ENCODE data around the gene GAB1.
A peak's percentile ranks its signal among the peaks of the same experiment; 100 is the strongest.

Gene GAB1

GRCh38 chr4:143374255-143374654 lies 37.6 kb downstream of the GAB1 start:
- CTCF ChIA-PET, result no interaction called here

DNA sequence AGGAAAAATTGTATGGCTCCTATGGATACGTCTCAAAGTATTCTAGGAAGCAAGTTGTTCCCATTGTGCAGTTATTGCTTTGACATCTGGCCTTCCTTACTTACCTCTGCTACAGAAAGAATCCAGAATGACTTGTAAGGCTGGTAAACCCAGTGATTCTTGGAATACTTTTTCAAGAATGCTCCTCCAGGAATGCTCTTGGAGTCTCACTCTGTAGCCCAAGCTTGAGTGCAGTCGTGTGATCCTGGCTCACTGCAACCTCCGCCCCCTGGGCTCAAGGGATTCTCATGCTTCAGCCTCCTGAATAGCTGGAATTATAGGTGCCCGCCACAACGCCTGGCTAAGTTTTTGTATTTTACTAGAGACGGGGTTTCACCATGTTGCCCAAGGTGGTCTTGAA lies 38.1 kb downstream of the GAB1 start:
- TF ChIP-seq ZNF223 (tag by site-specific recombination; IDR thresholded peaks at IDR 0.05), result no peak
- no peak for TF ChIP-seq ZNF521 (tag by site-specific recombination; IDR thresholded peaks at IDR 0.05)
- no peak for TF ChIP-seq ZNF341 (tag by site-specific recombination; IDR thresholded peaks at IDR 0.05; ENCODE audit: low read depth)
- no peak for TF ChIP-seq ZFP41 (tag by site-specific recombination; IDR thresholded peaks at IDR 0.05; ENCODE audit: borderline replicate concordance)
- Histone ChIP-seq H3K27ac (ENCODE audit: extremely low read depth, low read depth, low read length) (no peak overlapping the region), H3K9me3 (ENCODE audit: control insufficient read depth, insufficient read depth, low read depth, low read length) (no peaks in the 10 kb centered on the region), H3K4me1 (ENCODE audit: control insufficient read depth, insufficient read depth, low read length) (peaks cover 3% of the 10 kb centered on the region; the same call in 1 of the 2 replicates), H3K36me3 (ENCODE audit: control insufficient read depth in 2 of 2, insufficient read depth in 1 of 2, low read length in 2 of 2) (no peaks in the 10 kb centered on the region), H3K4me3 (ENCODE audit: low read depth, low read length) (no peak overlapping the region)
- CTCF ChIA-PET, result interaction anchor here (1.0 kb wide), 1 partner anchor 19 kb away, joined by 4 read pairs; no protein-coding TSS in a partner anchor
- POLR2A ChIA-PET, result no interaction called here

More at GRCh38 chr4:143374255-143374654, 37.6 kb downstream of the GAB1 start:
- Histone ChIP-seq H3K4me1 (ENCODE audit: control insufficient read depth, insufficient read depth, low read length) (peaks cover 3% of the 10 kb centered on the region; the same call in 1 of the 2 replicates), H3K9me3 (ENCODE audit: control insufficient read depth, insufficient read depth, low read depth, low read length) (no peaks in the 10 kb centered on the region), H3K36me3 (ENCODE audit: control insufficient read depth in 2 of 2, insufficient read depth in 1 of 2, low read length in 2 of 2) (no peaks in the 10 kb centered on the region), H3K27ac (ENCODE audit: extremely low read depth, low read depth, low read length) (no peak overlapping the region), H3K4me3 (ENCODE audit: low read depth, low read length) (no peak overlapping the region)
- TF ChIP-seq ZNF521 (tag by site-specific recombination; IDR thresholded peaks at IDR 0.05) (no peak), ZNF112 (tag by site-specific recombination; IDR thresholded peaks at IDR 0.05) (no peak), ZNF223 (tag by site-specific recombination; IDR thresholded peaks at IDR 0.05) (no peak), ZXDB (tag by site-specific recombination; IDR thresholded peaks at IDR 0.05) (no peak), ZFP3 (tag by site-specific recombination; IDR thresholded peaks at IDR 0.05; ENCODE audit: low read depth) (no peak), SCRT1 (tag by site-specific recombination; IDR thresholded peaks at IDR 0.05; ENCODE audit: borderline replicate concordance) (no peak)
- TF ChIP-seq, protein P1, sequence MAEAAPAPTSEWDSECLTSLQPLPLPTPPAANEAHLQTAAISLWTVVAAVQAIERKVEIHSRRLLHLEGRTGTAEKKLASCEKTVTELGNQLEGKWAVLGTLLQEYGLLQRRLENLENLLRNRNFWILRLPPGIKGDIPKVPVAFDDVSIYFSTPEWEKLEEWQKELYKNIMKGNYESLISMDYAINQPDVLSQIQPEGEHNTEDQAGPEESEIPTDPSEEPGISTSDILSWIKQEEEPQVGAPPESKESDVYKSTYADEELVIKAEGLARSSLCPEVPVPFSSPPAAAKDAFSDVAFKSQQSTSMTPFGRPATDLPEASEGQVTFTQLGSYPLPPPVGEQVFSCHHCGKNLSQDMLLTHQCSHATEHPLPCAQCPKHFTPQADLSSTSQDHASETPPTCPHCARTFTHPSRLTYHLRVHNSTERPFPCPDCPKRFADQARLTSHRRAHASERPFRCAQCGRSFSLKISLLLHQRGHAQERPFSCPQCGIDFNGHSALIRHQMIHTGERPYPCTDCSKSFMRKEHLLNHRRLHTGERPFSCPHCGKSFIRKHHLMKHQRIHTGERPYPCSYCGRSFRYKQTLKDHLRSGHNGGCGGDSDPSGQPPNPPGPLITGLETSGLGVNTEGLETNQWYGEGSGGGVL (tag by site-specific recombination; IDR thresholded peaks at IDR 0.05), result no peak
- TF ChIP-seq, protein P2, sequence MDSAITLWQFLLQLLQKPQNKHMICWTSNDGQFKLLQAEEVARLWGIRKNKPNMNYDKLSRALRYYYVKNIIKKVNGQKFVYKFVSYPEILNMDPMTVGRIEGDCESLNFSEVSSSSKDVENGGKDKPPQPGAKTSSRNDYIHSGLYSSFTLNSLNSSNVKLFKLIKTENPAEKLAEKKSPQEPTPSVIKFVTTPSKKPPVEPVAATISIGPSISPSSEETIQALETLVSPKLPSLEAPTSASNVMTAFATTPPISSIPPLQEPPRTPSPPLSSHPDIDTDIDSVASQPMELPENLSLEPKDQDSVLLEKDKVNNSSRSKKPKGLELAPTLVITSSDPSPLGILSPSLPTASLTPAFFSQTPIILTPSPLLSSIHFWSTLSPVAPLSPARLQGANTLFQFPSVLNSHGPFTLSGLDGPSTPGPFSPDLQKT (IDR thresholded peaks at IDR 0.05; ENCODE audit: borderline replicate concordance, low read depth, low read length), result no peak
- POLR2A ChIA-PET, result no interaction called here

- ChIA-PET POLR2A (no interaction called here), CTCF (interaction anchor here (0.8 to 1.4 kb wide), 3 partner anchors 10 to 38 kb away, joined by 3 to 5 read pairs (median 4); no protein-coding TSS in a partner anchor)
- TF ChIP-seq ZFP3 (tag by site-specific recombination; IDR thresholded peaks at IDR 0.05; ENCODE audit: low read depth) (peak; percentile 70; the same call in 1 of the 2 replicates), ZNF707 (tag by site-specific recombination; IDR thresholded peaks at IDR 0.05) (no peak), ZNF654 (tag by site-specific recombination; IDR thresholded peaks at IDR 0.05; ENCODE audit: low read depth) (peak; percentile 39; the same call in 1 of the 2 replicates), ZNF600 (tag by site-specific recombination; IDR thresholded peaks at IDR 0.05) (no peak)
- TF ChIP-seq, protein P3, sequence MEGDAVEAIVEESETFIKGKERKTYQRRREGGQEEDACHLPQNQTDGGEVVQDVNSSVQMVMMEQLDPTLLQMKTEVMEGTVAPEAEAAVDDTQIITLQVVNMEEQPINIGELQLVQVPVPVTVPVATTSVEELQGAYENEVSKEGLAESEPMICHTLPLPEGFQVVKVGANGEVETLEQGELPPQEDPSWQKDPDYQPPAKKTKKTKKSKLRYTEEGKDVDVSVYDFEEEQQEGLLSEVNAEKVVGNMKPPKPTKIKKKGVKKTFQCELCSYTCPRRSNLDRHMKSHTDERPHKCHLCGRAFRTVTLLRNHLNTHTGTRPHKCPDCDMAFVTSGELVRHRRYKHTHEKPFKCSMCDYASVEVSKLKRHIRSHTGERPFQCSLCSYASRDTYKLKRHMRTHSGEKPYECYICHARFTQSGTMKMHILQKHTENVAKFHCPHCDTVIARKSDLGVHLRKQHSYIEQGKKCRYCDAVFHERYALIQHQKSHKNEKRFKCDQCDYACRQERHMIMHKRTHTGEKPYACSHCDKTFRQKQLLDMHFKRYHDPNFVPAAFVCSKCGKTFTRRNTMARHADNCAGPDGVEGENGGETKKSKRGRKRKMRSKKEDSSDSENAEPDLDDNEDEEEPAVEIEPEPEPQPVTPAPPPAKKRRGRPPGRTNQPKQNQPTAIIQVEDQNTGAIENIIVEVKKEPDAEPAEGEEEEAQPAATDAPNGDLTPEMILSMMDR (tag by site-specific recombination; IDR thresholded peaks at IDR 0.05), result peak; percentile 32; the same call in 1 of the 2 replicates
- Histone ChIP-seq H3K4me3 (ENCODE audit: low read depth, low read length) (no peak overlapping the region), H3K9me3 (ENCODE audit: control insufficient read depth, insufficient read depth, low read depth, low read length) (no peaks in the 10 kb centered on the region), H3K27ac (ENCODE audit: extremely low read depth, low read depth, low read length) (no peak overlapping the region), H3K36me3 (ENCODE audit: control insufficient read depth in 2 of 2, insufficient read depth in 1 of 2, low read length in 2 of 2) (no peaks in the 10 kb centered on the region), H3K4me1 (ENCODE audit: control insufficient read depth, insufficient read depth, low read length) (peaks cover 3% of the 10 kb centered on the region; the same call in 1 of the 2 replicates)
Observed at GRCh38 chr4:143375326-143376073, 38.8 kb downstream of the GAB1 start.
